Lung (tissue), 12 donors: Measurements from ENCODE around the gene WDR45. TPM values are rescaled to one million over a fixed set of nuclear protein-coding genes. Genes with fewer than 3 reads are reported as not detected.

Experiments
- ATAC-seq: fragments of 200-7000 bp; cut with Tn5 transposase; one replicate; pipeline ENCODE4 v1.9.1; 2020; ENCODE audit warnings: moderate number of reproducible peaks; ENCODE audit not compliant: insufficient read depth, low FRiP score
- DNase-seq, 3 donors: peaks; one replicate each; pipeline ENCODE4 v3.0.0-alpha.2; 2013 to 2017
- H3K27ac ChIP-seq, 2 donors: one replicate each; pipeline ENCODE4 v1.5.1; 2013; ENCODE audit warnings: mild to moderate bottlenecking in 2 of 2, moderate library complexity in 2 of 2, control low read depth in 1 of 2, inconsistent platforms in 1 of 2, low read depth in 1 of 2, low read length in 1 of 2
- H3K27me3 ChIP-seq, 3 donors: one replicate each; pipeline ENCODE4 v1.5.1; 2013; ENCODE audit warnings: low read length in 2 of 3; ENCODE audit not compliant: control insufficient read depth in 3 of 3, insufficient read depth in 3 of 3
- H3K36me3 ChIP-seq, 4 donors: one replicate each; pipeline ENCODE4 v1.5.1; 2013; ENCODE audit warnings: low read length in 4 of 4, mild to moderate bottlenecking in 1 of 4, moderate library complexity in 1 of 4; ENCODE audit not compliant: control insufficient read depth in 4 of 4, insufficient read depth in 4 of 4
- H3K4me1 ChIP-seq, 5 donors: one replicate each; pipeline ENCODE4 v1.5.1; 2013; ENCODE audit warnings: low read length in 5 of 5, mild to moderate bottlenecking in 2 of 5, moderate library complexity in 1 of 5; ENCODE audit not compliant: control insufficient read depth in 5 of 5, insufficient read depth in 5 of 5
- H3K4me3 ChIP-seq: one replicate; pipeline ENCODE4 v1.5.1; 2013; ENCODE audit warnings: mild to moderate bottlenecking, control low read depth, moderate library complexity
- H3K9ac ChIP-seq, 2 donors: one replicate each; pipeline ENCODE4 v1.5.1; 2013; ENCODE audit warnings: low read length in 2 of 2, control low read depth in 1 of 2; ENCODE audit not compliant: insufficient read depth in 1 of 2
- H3K9me3 ChIP-seq, 4 donors: one replicate each; pipeline ENCODE4 v1.5.1; 2013; ENCODE audit warnings: low read length in 3 of 4, mild to moderate bottlenecking in 1 of 4, moderate library complexity in 1 of 4; ENCODE audit not compliant: control insufficient read depth in 4 of 4, insufficient read depth in 3 of 4
- CTCF ChIP-seq: IDR thresholded peaks from 2 replicates; pipeline ENCODE4 v1.5.1; 2012; ENCODE audit warnings: mild to moderate bottlenecking; ENCODE audit errors: control extremely low read depth, extremely low read depth
- WGBS, 2 donors: extraction: QIAGEN DNeasy Blood & Tissue Kit; methylation state at CpG; one replicate each; pipeline ENCODE4 v1.1.7; 2013; 5-methylcytosine and 5-hydroxymethylcytosine counted together
- polyA plus RNA-seq, 2 donors: library from polyadenylated mRNA; stranded (reverse); fragments of 200-250 nt; gene quantifications; one replicate each; pipeline ENCODE4 v1.2.1, GENCODE V29; 2013
- total RNA-seq, 2 donors: library from RNA; depleted of rRNA in 1 of 2; stranded (reverse); fragments of >200 nt in 1 of 2; gene quantifications; one replicate each; pipeline ENCODE4 v1.2.1, GENCODE V29; 2014 to 2021
- donor health status: control.
- donor health status: control.
- donor health status: Bipolar disorder and iron deficiency.
- donor health status: healthy.
- donor health status: DM: yes; HTN: yes; CAD: no.

Gene WDR45
- total and polyA plus RNA-seq, 4 donors = 48.1 to 71.4 (median 64.3) TPM

- no peak for TF ChIP-seq CTCF
- peak overlapping the region; percentile 76 to 99 for H3K27ac ChIP-seq
- H3K4me1 ChIP-seq = peaks cover 0 to 27% (median 7%) of the 10 kb centered on the region in 5 donors
- no peak overlapping the region for H3K4me3 ChIP-seq
- WGBS, 2 donors = 40 to 43% methylated on average over 6 to 7 of the region's 7 CpGs
- H3K9me3 ChIP-seq = peaks cover 0 to 4% (median 0%) of the 10 kb centered on the region in 4 donors
- H3K36me3 ChIP-seq = peaks cover 7 to 20% (median 15%) of the 10 kb centered on the region in 4 donors
- DNase-seq (no peak), ATAC-seq (no peak)
- H3K27me3 ChIP-seq = no peaks in the 10 kb centered on the region
- H3K9ac ChIP-seq = peak overlapping the region in 1 of 2 donors; percentile 47
Observed at GRCh38 chrX:49040376-49040955, 39.2 kb downstream of the WDR45 start.

- H3K4me3 ChIP-seq = no peak overlapping the region
Observed at GRCh38 chrX:49039598-49040375, 39.9 kb downstream of the WDR45 start.

GRCh38 chrX:49037883-49038475 lies 41.7 kb downstream of the WDR45 start:
- Histone ChIP-seq H3K9ac (no peak overlapping the region), H3K4me3 (no peak overlapping the region), H3K27ac (no peak overlapping the region), H3K9me3 (peaks cover 0 to 3% (median 0%) of the 10 kb centered on the region in 4 donors), H3K36me3 (peaks cover 20 to 32% (median 24%) of the 10 kb centered on the region in 4 donors), H3K27me3 (no peaks in the 10 kb centered on the region), H3K4me1 (peaks cover 0 to 27% (median 7%) of the 10 kb centered on the region in 5 donors)
- DNase-seq (no peak), ATAC-seq (no peak)
- 93 to 97% methylated on average over 10 to 15 of the region's 15 CpGs for WGBS, 2 donors
- no peak for TF ChIP-seq CTCF

More at GRCh38 chrX:49039598-49040375, 39.9 kb downstream of the WDR45 start:
- Histone ChIP-seq H3K27ac (peak overlapping the region; percentile 73 to 76), H3K9ac (peak overlapping the region in 1 of 2 donors; percentile 89), H3K36me3 (peaks cover 7 to 20% (median 15%) of the 10 kb centered on the region in 4 donors), H3K27me3 (no peaks in the 10 kb centered on the region), H3K4me1 (peaks cover 0 to 27% (median 7%) of the 10 kb centered on the region in 5 donors), H3K9me3 (peaks cover 0 to 4% (median 0%) of the 10 kb centered on the region in 4 donors)
- 8 to 22% methylated on average over 6 to 9 of the region's 9 CpGs for WGBS, 2 donors
- ATAC-seq = peak; percentile 8
- TF ChIP-seq CTCF = no peak
- peak; percentile 91 to 95 (median 94) for DNase-seq
